Measurements from ENCODE around the gene FBXO11. TPM values are rescaled to one million over a fixed set of nuclear protein-coding genes. Genes with fewer than 3 reads are reported as not detected.

The FBXO11 gene
- total and polyA plus RNA-seq, 2 experiments from 2014 or later, result 27.4 to 43.5 TPM

- Histone ChIP-seq H3K27ac (peak overlapping the region; percentile 88), H3K4me1 (ENCODE audit: low read depth) (no peaks in the 10 kb centered on the region), H3K36me3 (no peaks in the 10 kb centered on the region), H3K4me3 (peak overlapping the region; percentile 73), H3K9me3 (ENCODE audit: low read depth) (no peaks in the 10 kb centered on the region), H3K27me3 (no peaks in the 10 kb centered on the region)
- TF ChIP-seq, protein P1, sequence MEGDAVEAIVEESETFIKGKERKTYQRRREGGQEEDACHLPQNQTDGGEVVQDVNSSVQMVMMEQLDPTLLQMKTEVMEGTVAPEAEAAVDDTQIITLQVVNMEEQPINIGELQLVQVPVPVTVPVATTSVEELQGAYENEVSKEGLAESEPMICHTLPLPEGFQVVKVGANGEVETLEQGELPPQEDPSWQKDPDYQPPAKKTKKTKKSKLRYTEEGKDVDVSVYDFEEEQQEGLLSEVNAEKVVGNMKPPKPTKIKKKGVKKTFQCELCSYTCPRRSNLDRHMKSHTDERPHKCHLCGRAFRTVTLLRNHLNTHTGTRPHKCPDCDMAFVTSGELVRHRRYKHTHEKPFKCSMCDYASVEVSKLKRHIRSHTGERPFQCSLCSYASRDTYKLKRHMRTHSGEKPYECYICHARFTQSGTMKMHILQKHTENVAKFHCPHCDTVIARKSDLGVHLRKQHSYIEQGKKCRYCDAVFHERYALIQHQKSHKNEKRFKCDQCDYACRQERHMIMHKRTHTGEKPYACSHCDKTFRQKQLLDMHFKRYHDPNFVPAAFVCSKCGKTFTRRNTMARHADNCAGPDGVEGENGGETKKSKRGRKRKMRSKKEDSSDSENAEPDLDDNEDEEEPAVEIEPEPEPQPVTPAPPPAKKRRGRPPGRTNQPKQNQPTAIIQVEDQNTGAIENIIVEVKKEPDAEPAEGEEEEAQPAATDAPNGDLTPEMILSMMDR (IDR thresholded peaks at IDR 0.05; ENCODE audit: low read depth, low read length), result no peak
- peak in 1 of 2 donors; percentile 32 for DNase-seq (ENCODE audit: low read depth in 1 of 2, low spot score in 1 of 2)
Measured at GRCh38 chr2:47784352-47784851, 121.9 kb downstream of the FBXO11 start.

- peak; percentile 57 to 84 for DNase-seq (ENCODE audit: low read depth in 1 of 2, low spot score in 1 of 2)
- Histone ChIP-seq H3K4me1 (ENCODE audit: low read depth) (no peaks in the 10 kb centered on the region), H3K4me3 (peak overlapping the region; percentile 73), H3K9me3 (ENCODE audit: low read depth) (no peaks in the 10 kb centered on the region), H3K36me3 (no peaks in the 10 kb centered on the region), H3K27ac (peak overlapping the region; percentile 88), H3K27me3 (no peaks in the 10 kb centered on the region)
- TF ChIP-seq, protein P1 (IDR thresholded peaks at IDR 0.05; ENCODE audit: low read depth, low read length), result no peak
Measured at GRCh38 chr2:47783486-47784351, 122.6 kb downstream of the FBXO11 start.

GRCh38 chr2:47782671-47783485 lies 123.4 kb downstream of the FBXO11 start, which contains the start of gene MSH6:
TSS of gene MSH6 (plus strand) at chr2:47783145. CDS start at chr2:47783234, 89 bp downstream.
- Histone ChIP-seq H3K27ac (peak within 1 kb of the TSS; percentile 88), H3K9me3 (ENCODE audit: low read depth) (no peaks in the 10 kb centered on the region), H3K27me3 (no peaks in the 10 kb centered on the region), H3K4me3 (peak within 1 kb of the TSS; percentile 73), H3K4me1 (ENCODE audit: low read depth) (no peaks in the 10 kb centered on the region), H3K36me3 (no peaks in the 10 kb centered on the region)
- DNase-seq (ENCODE audit: low read depth in 1 of 2, low spot score in 1 of 2), result peak; percentile 94 to 95
- TF ChIP-seq, protein P1 (IDR thresholded peaks at IDR 0.05; ENCODE audit: low read depth, low read length), result no peak

DNA sequence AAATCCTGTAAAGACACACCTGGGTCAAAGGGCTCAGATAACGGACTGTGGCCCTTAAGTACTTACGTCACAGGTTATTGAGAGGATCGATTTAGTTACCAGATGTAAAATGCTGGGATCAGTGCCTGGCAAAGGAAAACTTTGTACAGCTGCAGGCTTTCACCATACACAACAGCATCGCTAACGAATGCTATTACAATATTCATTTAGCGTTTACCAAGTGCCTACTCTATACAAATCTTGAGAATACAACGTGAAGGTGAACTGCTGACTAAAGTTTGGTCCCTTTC lies 124.0 kb downstream of the FBXO11 start:
- Histone ChIP-seq H3K27me3 (no peaks in the 10 kb centered on the region), H3K4me1 (ENCODE audit: low read depth) (no peaks in the 10 kb centered on the region), H3K9me3 (ENCODE audit: low read depth) (no peaks in the 10 kb centered on the region), H3K27ac (peak overlapping the region; percentile 88), H3K4me3 (peak overlapping the region; percentile 73), H3K36me3 (no peaks in the 10 kb centered on the region)
- TF ChIP-seq, protein P1 (IDR thresholded peaks at IDR 0.05; ENCODE audit: low read depth, low read length), result no peak
- DNase-seq (ENCODE audit: low read depth in 1 of 2, low spot score in 1 of 2), result no peak

DNA sequence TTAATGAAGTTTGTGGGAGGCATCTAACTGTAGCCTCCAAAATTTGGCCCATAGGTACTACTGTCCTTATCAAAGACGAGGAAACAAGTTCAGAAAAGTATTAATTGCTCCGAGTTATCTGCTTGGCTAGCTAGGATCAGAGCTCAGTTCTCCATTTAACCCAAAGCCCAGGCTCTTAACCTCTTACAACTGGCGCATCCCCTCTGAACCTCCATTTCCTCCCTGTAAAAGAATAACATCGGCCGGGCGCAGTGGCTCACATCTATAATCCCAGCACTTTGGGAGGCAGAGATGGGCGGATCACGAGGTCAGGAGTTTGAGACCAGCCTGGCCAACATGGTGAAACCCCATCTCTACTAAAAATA lies 126.9 kb downstream of the FBXO11 start:
- no peaks in the 10 kb centered on the region for H3K4me1 ChIP-seq (ENCODE audit: low read depth)
- no peaks in the 10 kb centered on the region for H3K36me3 ChIP-seq
- no peaks in the 10 kb centered on the region for H3K9me3 ChIP-seq (ENCODE audit: low read depth)
- H3K27me3 ChIP-seq, result no peaks in the 10 kb centered on the region
- DNase-seq (ENCODE audit: low read depth in 1 of 2, low spot score in 1 of 2), result no peak
- no peak overlapping the region for H3K27ac ChIP-seq
- H3K4me3 ChIP-seq, result no peak overlapping the region
- TF ChIP-seq, protein P1 (IDR thresholded peaks at IDR 0.05; ENCODE audit: low read depth, low read length), result no peak
